HepG2 (cell line): ENCODE results near the gene DDAH2. TPM values are rescaled to one million over a fixed set of nuclear protein-coding genes. Genes with fewer than 3 reads are reported as not detected.

Source experiments
- BRD4 ChIP-seq: sonication (generic); formaldehyde crosslinking; IDR thresholded peaks from 2 replicates; pipeline ENCODE4 v1.4.0; 2020; ENCODE audit warnings: missing genetic modification reagents
- FOSL2 ChIP-seq: sonication (generic); formaldehyde crosslinking; IDR thresholded peaks from 2 replicates; pipeline ENCODE4 v1.4.0; 2020; ENCODE audit warnings: missing genetic modification reagents
- POGK ChIP-seq: sonication (generic); formaldehyde crosslinking; conservative IDR thresholded peaks from 2 replicates; pipeline ENCODE4 v1.8.0; 2022; ENCODE audit warnings: mild to moderate bottlenecking, moderate library complexity, missing genetic modification reagents
- SP4 ChIP-seq: sonication (generic); formaldehyde crosslinking; IDR thresholded peaks from 2 replicates; pipeline ENCODE4 v1.8.1; 2023; ENCODE audit warnings: mild to moderate bottlenecking, missing genetic modification reagents
- TFDP1 ChIP-seq: IDR thresholded peaks from 2 replicates; pipeline ENCODE4 v1.6.1; 2016; ENCODE audit warnings: missing compliant biosample characterization, missing genetic modification reagents, borderline replicate concordance
- THAP11 ChIP-seq: IDR thresholded peaks from 2 replicates; pipeline ENCODE4 v1.6.1; 2016; ENCODE audit warnings: missing biosample characterization, missing genetic modification reagents
- ZBTB8A ChIP-seq: sonication (generic); formaldehyde crosslinking; IDR thresholded peaks from 2 replicates; pipeline ENCODE4 v1.4.0; 2020; ENCODE audit warnings: mild to moderate bottlenecking, low read depth, missing genetic modification reagents, borderline replicate concordance
- ZNF235 ChIP-seq: sonication (generic); formaldehyde crosslinking; IDR thresholded peaks from 2 replicates; pipeline ENCODE4 v1.8.1; 2023; ENCODE audit warnings: mild to moderate bottlenecking, missing genetic modification reagents, borderline replicate concordance
- ZNF331 ChIP-seq: sonication (generic); formaldehyde crosslinking; IDR thresholded peaks from 2 replicates; pipeline ENCODE4 v1.4.0; 2020; ENCODE audit warnings: missing genetic modification reagents
- ZNF567 ChIP-seq: sonication (generic); formaldehyde crosslinking; IDR thresholded peaks from 2 replicates; pipeline ENCODE4 v1.8.1; 2023; ENCODE audit warnings: mild to moderate bottlenecking, missing genetic modification reagents, borderline replicate concordance
- ZNF713 ChIP-seq: sonication (generic); formaldehyde crosslinking; IDR thresholded peaks from 2 replicates; pipeline ENCODE4 v1.4.0; 2020; ENCODE audit warnings: mild to moderate bottlenecking, missing genetic modification reagents
- polyA plus RNA-seq, 8 experiments: library from polyadenylated mRNA; depleted of rRNA in 3 of 8; stranded (reverse) in 7 of 8; unstranded in 1 of 8; fragments of >200 nt; fragmentation: Illumina TruSeq in 4 of 8; extraction: Trizol in 4 of 8; gene quantifications; 2 replicates each; pipeline versions ENCODE4 v1.2.1 to v1.2.3, GENCODE V29; 2011 to 2016; ENCODE audit warnings: low read depth in 4 of 8, missing spikeins in 1 of 8, mixed read lengths in 1 of 8; ENCODE audit not compliant: insufficient read depth in 1 of 8
- total RNA-seq, 5 experiments: library from RNA; depleted of rRNA; stranded (reverse); fragments of >200 nt; fragmentation: Illumina TruSeq; extraction: Trizol; gene quantifications; 2 replicates each; pipeline ENCODE4 v1.2.3, GENCODE V29; 2016; ENCODE audit warnings: low read depth in 1 of 5
- TF ChIP-seq, protein P1 (sequence below): IDR thresholded peaks from 2 replicates; pipeline ENCODE4 v1.6.1; 2016; ENCODE audit warnings: mild to moderate bottlenecking, missing biosample characterization, missing genetic modification reagents
- TF ChIP-seq, protein P2 (sequence below): sonication (generic); formaldehyde crosslinking; IDR thresholded peaks from 2 replicates; pipeline ENCODE4 v1.5.1; 2020; ENCODE audit warnings: missing genetic modification reagents, mild to moderate bottlenecking, borderline replicate concordance
- TF ChIP-seq, protein P3 (sequence below): sonication (generic); formaldehyde crosslinking; IDR thresholded peaks from one replicate; pipeline ENCODE4 v1.5.1; 2020; ENCODE audit warnings: mild to moderate bottlenecking, missing genetic modification reagents; ENCODE audit errors: not compliant biosample characterization

DDAH2 gene
- total and polyA plus RNA-seq, 2 of the 13 experiments (the other 11 are each of a cell fraction or from before 2014, with no cell fraction given): 16.4 to 21.1 TPM

GRCh38 chr6:31765910-31766794, 37.1 kb upstream of the DDAH2 start (continued):
- peak; percentile 38; the same call in 1 of the 2 replicates for TF ChIP-seq THAP11 (CRISPR knock-in tag)
- TF ChIP-seq POGK (CRISPR knock-in tag): 0 out of 2 replicates have a peak, but pooled peaks have one; percentile 82
- 0 out of 2 replicates have a peak, but pooled peaks have one; percentile 63 for TF ChIP-seq BRD4 (CRISPR knock-in tag)
- peak; percentile 69; the same call in 1 of the 2 replicates for TF ChIP-seq TFDP1 (CRISPR knock-in tag)
- peak; percentile 72; the same call in 1 of the 2 replicates for TF ChIP-seq ZNF713 (CRISPR knock-in tag)
- TF ChIP-seq SP4 (CRISPR knock-in tag): peak; percentile 80; the same call in 1 of the 2 replicates
- TF ChIP-seq, protein P1, sequence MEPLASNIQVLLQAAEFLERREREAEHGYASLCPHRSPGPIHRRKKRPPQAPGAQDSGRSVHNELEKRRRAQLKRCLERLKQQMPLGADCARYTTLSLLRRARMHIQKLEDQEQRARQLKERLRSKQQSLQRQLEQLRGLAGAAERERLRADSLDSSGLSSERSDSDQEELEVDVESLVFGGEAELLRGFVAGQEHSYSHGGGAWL (CRISPR knock-in tag): peak; percentile 74; the same call in 1 of the 2 replicates
- TF ChIP-seq, protein P2, sequence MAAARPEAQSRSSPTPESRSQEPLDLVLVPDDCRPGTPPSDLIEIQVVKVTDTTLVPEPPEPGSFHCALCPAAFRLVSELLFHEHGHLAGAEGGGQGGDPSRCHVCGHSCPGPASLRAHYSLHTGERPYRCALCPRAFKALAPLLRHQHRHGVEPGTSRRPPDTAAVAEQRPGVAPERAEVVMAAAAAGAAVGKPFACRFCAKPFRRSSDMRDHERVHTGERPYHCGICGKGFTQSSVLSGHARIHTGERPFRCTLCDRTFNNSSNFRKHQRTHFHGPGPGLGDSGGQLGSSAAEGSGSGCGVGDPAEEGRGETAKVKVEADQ (CRISPR knock-in tag): peak; percentile 74; the same call in 1 of the 2 replicates
- TF ChIP-seq ZNF331: peak; percentile 71; the same call in 1 of the 2 replicates
- 0 out of 2 replicates have a peak, but pooled peaks have one; percentile 16 for TF ChIP-seq FOSL2 (CRISPR knock-in tag)
- peak; percentile 92; the same call in 1 of the 2 replicates for TF ChIP-seq ZNF235
- no peak for TF ChIP-seq ZBTB8A (CRISPR knock-in tag)
- TF ChIP-seq, protein P3, sequence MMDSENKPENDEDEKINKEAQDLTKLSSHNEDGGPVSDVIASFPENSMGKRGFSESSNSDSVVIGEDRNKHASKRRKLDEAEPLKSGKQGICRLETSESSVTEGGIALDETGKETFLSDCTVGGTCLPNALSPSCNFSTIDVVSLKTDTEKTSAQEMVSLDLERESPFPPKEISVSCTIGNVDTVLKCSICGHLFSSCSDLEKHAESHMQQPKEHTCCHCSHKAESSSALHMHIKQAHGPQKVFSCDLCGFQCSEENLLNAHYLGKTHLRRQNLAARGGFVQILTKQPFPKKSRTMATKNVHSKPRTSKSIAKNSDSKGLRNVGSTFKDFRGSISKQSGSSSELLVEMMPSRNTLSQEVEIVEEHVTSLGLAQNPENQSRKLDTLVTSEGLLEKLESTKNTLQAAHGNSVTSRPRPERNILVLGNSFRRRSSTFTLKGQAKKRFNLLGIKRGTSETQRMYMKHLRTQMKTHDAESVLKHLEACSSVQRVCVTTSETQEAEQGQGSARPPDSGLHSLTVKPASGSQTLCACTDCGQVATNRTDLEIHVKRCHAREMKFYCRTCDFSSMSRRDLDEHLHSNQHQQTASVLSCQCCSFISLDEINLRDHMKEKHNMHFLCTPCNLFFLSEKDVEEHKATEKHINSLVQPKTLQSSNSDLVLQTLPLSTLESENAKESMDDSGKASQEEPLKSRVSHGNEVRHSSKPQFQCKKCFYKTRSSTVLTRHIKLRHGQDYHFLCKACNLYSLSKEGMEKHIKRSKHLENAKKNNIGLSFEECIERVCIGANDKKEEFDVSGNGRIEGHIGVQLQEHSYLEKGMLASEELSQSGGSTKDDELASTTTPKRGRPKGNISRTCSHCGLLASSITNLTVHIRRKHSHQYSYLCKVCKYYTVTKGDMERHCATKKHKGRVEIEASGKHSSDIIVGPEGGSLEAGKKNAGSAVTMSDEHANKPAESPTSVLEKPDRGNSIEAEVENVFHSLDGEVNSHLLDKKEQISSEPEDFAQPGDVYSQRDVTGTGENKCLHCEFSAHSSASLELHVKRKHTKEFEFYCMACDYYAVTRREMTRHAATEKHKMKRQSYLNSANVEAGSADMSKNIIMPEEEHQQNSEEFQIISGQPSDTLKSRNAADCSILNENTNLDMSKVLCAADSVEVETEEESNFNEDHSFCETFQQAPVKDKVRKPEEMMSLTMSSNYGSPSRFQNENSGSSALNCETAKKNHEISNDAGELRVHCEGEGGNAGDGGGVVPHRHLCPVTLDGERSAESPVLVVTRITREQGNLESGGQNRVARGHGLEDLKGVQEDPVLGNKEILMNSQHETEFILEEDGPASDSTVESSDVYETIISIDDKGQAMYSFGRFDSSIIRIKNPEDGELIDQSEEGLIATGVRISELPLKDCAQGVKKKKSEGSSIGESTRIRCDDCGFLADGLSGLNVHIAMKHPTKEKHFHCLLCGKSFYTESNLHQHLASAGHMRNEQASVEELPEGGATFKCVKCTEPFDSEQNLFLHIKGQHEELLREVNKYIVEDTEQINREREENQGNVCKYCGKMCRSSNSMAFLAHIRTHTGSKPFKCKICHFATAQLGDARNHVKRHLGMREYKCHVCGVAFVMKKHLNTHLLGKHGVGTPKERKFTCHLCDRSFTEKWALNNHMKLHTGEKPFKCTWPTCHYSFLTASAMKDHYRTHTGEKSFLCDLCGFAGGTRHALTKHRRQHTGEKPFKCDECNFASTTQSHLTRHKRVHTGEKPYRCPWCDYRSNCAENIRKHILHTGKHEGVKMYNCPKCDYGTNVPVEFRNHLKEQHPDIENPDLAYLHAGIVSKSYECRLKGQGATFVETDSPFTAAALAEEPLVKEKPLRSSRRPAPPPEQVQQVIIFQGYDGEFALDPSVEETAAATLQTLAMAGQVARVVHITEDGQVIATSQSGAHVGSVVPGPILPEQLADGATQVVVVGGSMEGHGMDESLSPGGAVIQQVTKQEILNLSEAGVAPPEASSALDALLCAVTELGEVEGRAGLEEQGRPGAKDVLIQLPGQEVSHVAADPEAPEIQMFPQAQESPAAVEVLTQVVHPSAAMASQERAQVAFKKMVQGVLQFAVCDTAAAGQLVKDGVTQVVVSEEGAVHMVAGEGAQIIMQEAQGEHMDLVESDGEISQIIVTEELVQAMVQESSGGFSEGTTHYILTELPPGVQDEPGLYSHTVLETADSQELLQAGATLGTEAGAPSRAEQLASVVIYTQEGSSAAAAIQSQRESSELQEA (CRISPR knock-in tag): peak; percentile 88
- TF ChIP-seq ZNF567: 0 out of 2 replicates have a peak, but pooled peaks have one; percentile 79
